ENCODE results near the gene LCN9.

Gene LCN9, protein sequence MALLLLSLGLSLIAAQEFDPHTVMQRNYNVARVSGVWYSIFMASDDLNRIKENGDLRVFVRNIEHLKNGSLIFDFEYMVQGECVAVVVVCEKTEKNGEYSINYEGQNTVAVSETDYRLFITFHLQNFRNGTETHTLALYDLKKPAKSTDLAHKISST

DNA sequence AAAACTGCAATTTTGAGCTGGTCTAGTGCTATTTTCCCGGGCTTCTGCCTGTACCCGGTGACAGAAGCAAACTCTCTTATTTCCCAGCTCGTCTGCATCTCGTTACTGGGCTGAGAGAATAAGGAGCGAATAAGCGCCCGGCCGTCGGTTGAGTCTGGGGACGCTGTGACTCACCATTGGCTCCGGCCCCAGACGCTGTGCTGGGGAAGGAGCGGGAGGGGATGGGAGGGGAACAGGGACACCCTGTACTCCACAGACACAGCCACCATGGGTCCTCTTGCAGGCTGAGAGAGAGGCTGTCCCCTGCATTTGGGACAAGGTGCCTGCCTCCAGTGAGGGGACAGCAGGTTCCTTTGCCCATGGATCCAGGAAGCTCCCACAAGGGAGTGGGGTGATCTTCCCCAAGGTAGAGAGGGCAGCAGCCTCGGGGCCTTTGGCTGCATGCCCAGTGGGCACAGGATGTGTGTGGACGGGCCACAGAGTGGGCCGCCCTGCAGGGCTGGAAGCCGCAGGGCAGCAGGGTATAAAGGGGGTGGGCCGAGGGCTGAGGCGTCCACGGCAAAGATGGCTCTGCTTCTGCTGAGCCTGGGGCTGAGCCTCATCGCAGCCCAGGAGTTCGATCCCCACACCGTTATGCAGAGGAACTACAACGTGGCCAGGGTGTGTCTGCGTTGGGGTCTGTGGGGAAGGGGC lies at the start of gene LCN9:
Gene LCN9, plus strand, starts transcription at position 552 of the 693 bp plus-strand sequence. Its CDS starts 13 bp downstream, at position 565.
- peak; percentile 7 for DNase-seq (ENCODE audit: extremely low spot score)
- TF ChIP-seq, protein P1, sequence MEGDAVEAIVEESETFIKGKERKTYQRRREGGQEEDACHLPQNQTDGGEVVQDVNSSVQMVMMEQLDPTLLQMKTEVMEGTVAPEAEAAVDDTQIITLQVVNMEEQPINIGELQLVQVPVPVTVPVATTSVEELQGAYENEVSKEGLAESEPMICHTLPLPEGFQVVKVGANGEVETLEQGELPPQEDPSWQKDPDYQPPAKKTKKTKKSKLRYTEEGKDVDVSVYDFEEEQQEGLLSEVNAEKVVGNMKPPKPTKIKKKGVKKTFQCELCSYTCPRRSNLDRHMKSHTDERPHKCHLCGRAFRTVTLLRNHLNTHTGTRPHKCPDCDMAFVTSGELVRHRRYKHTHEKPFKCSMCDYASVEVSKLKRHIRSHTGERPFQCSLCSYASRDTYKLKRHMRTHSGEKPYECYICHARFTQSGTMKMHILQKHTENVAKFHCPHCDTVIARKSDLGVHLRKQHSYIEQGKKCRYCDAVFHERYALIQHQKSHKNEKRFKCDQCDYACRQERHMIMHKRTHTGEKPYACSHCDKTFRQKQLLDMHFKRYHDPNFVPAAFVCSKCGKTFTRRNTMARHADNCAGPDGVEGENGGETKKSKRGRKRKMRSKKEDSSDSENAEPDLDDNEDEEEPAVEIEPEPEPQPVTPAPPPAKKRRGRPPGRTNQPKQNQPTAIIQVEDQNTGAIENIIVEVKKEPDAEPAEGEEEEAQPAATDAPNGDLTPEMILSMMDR (IDR thresholded peaks at IDR 0.05; ENCODE audit: control extremely low read depth, extremely low read depth, low read depth, missing control alignments), result no peak
- CTCF ChIA-PET, result no interaction called here
- POLR2A ChIA-PET, result no interaction called here

DNA sequence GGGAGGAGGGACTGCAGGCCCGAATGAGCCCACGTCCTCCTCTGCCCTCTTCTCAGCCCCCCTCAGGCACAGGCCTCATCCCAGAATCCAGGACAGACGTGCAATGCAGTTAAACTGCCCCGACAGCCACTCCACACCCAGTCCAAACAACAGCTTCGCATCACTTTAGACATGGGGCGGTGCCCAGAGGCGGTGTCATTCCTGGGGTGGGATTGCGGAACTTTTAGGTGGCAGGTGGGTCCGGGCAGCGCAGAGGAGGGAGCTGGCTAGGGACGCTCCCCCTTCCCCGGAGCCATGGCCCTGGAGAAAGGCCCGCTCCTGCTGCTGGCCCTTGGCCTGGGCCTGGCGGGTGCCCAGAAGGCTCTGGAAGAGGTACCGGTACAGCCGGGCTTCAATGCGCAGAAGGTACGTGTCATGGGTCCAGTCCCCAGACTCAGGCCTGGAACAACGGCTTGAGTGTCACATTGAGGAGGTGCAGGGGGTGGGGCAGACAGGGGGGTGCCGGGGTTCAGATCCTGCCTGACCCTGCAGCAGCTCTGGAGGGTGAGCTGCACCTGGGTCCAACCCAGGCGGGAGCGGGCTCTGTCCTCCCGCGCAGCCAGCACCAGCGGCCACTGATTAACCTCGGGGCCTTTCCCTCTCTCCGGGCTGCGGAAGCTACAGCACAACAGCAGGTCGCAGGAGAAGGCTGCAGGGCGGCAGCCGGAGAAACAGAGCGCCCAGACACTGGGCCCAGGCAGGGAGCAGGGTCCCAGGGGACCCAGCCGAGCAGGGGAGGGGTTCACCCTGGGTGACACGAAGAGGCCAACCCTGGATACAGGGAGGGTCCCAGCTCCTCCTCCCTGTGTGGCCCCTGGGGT lies 48.9 kb upstream of the LCN9 start:
- no peak for DNase-seq (ENCODE audit: extremely low spot score)

DNA sequence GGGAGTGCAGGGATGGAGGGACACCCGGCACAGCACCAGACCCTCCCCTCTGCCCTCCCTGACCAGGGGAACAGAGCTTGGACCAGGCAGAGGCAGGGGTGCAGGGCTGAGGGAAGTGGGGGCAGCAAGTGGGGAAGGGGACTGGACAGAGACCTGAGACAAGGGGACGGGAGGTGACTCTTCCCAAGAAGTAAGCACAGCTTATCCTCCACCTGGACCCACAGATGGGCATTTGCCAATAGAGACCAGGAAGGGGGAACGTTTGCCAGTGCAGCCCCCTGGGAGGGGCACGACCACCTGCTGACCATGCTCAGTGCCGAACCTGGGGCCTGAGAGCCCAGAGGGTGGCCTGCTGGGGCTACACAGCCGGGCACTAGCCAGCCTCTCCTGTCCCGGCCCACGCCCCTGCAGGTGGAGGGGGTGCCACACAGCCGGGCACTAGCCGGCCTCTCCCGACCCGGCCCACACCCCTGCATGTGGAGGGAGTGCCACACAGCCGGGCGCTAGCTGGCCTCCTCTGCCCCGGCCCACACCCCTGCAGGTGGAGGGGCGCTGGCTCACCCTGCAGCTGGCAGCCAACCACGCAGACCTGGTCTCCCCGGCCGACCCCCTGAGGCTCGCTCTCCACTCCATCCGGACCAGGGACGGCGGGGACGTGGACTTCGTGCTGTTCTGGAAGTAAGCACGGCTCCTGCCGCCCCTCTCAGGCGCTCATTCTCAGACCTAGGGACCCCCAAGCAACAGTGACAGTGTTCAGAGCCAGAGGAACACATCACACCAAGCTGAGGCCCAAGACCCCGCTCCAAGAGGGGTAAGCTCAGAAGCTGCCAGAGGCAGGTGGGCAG lies 48.1 kb upstream of the LCN9 start:
- DNase-seq (ENCODE audit: extremely low spot score), result no peak
- TF ChIP-seq, protein P1 (IDR thresholded peaks at IDR 0.05; ENCODE audit: control extremely low read depth, extremely low read depth, low read depth, missing control alignments), result no peak
- CTCF ChIA-PET, result interaction anchor here (1.6 kb wide), 1 partner anchor 22 kb away, joined by 3 read pairs; no protein-coding TSS in a partner anchor
- POLR2A ChIA-PET, result no interaction called here

More for the DNA sequence above, 48.9 kb upstream of the LCN9 start:
- TF ChIP-seq, protein P1 (IDR thresholded peaks at IDR 0.05; ENCODE audit: control extremely low read depth, extremely low read depth, low read depth, missing control alignments), result no peak
- ChIA-PET CTCF (interaction anchor here (0.8 to 1.6 kb wide), 2 partner anchors 11 to 21 kb away, joined by 3 read pairs; no protein-coding TSS in a partner anchor), POLR2A (no interaction called here)

DNA sequence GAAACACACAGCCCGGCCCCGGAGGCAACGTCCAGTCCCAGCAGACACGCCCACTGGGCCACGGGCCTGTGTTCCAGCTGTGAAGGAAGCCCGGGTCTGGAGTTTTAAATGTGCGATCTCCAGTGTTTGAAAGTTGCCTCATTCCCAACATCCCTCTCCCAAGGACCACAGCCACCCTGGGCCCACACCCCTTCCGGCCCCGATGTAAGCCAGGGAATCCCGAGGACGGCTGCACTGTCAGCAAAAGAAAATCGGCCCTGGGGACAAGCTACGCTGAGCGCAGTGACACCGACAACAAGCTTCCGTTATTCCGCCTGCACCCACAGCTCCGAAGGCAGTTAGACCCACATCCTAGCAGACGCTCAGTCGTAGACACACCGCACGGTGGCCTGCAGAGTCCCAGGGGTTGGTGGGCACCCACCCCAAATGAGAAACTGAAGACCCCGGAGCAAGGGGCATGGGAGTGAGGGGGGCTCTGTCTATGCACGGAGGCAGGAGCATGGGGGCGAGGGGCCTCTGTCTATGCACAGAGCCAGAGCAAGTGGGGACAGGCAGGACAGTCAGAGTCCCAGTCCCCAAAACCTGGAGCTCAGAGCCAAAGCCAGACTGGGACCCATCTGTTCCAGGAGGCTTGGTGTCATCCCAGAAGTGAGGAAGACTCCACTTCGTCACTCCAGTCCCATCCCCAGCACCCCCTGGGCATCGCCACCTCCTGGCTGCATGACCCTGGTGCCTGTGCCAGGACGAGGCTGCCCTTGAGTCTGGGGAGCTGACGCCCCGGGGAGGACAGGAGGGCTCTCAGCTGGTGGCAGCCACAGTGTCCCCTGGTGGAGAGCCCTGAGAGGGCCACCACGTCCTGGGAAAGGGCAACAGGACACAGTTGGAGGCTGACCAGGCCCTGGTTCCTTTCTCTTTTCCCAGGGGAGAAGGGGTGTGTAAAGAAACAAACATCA lies 47.2 kb upstream of the LCN9 start:
- TF ChIP-seq, protein P1 (IDR thresholded peaks at IDR 0.05; ENCODE audit: control extremely low read depth, extremely low read depth, low read depth, missing control alignments), result no peak
- CTCF ChIA-PET, result interaction anchor here (1.1 kb wide), 1 partner anchor 21 kb away, joined by 3 read pairs; no protein-coding TSS in a partner anchor
- no peak for DNase-seq (ENCODE audit: extremely low spot score)
- POLR2A ChIA-PET, result no interaction called here

DNA sequence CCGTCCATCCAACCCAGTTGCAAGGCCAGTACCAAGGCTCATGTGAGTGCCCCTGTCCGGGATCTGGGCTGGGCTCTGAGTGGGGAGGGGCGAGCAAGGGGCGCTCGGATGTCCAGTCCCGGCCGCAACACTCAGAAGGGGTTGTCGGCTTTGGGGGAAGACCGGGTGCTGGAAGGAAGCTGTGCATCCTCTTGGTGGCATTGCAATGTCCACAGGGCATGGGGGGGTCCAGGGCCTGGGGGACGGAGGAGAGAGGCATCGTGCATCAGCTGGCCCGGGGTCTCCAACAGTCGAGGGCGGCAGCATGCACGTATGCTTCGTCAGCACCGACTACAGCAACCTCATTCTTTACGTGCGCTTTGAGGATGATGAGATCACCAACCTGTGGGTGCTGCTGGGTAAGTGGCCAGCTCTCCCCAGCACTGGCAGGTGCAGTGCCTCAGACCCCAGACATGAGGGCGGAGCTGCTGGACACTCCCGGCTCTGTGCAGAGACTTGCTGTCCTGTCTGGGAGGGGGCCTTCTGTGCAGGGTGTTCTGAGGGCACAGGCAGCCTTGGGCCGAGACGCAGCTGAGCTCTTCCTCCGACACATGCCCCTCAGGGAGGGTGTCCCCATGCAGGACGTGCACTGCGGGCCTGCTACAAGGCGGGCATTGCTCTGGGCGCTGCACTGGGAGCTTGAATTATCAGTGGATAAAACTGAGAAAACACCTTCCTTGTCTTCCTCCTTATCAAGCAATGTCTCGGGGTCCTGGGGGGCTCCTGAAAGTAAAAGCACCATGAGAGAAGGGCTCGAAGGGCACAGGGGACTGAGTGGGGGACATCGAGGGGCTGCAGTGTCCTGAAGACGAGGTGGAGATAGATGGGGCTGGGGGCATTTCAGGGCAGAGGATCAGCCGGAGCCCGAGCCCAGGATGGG lies 46.2 kb upstream of the LCN9 start:
- DNase-seq (ENCODE audit: extremely low spot score), result no peak
- CTCF ChIA-PET, result interaction anchor here (1.1 kb wide), 1 partner anchor 22 kb away, joined by 3 read pairs; no protein-coding TSS in a partner anchor
- POLR2A ChIA-PET, result no interaction called here
- TF ChIP-seq, protein P1 (IDR thresholded peaks at IDR 0.05; ENCODE audit: control extremely low read depth, extremely low read depth, low read depth, missing control alignments), result no peak
